Measurements from ENCODE around the gene PCNX1.

The PCNX1 gene

DNA sequence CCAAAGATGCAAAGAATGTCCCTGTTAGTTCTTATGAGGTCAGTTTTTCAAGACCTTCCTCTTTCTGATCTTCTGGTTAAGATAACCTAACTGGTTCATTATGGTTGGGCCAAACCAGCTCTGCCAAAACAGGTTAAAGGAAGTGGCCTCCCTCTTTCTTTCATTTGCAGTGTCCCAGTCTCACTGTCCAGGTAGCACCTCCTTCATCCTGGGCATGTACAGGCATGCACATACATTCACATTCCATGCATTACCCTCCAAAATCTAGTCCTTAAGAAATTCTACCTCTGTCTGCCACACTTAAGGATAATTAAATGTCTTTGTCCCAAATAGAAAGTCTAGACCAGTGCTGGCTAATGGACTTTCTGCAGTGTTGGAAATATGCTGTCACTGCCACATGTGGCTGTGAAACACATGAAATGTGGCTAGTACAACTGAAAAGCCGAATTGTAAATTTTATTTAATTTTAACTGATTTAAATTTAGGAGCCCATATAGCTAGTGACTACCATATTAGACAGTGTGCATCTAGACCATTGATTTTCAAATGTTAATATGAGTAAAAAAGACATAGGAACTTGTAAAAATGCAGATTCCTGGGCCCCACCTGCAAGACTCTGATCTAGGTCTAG lies 169.3 kb downstream of the PCNX1 start:
- DNase-seq (ENCODE audit: low read depth), result no peak

GRCh38 chr14:71078500-71078899 lies 171.2 kb downstream of the PCNX1 start:
- DNase-seq (ENCODE audit: low read depth), result no peak

GRCh38 chr14:71086567-71086966 lies 179.3 kb downstream of the PCNX1 start:
- DNase-seq (ENCODE audit: low read depth), result peak; percentile 11

- DNase-seq (ENCODE audit: low read depth), result peak; percentile 80
These were observed 182.7 kb downstream of the PCNX1 start for GRCh38 chr14:71089971-71090370.

- DNase-seq (ENCODE audit: low read depth), result peak; percentile 56
These were observed 187.5 kb downstream of the PCNX1 start for GRCh38 chr14:71094722-71095121.

DNA sequence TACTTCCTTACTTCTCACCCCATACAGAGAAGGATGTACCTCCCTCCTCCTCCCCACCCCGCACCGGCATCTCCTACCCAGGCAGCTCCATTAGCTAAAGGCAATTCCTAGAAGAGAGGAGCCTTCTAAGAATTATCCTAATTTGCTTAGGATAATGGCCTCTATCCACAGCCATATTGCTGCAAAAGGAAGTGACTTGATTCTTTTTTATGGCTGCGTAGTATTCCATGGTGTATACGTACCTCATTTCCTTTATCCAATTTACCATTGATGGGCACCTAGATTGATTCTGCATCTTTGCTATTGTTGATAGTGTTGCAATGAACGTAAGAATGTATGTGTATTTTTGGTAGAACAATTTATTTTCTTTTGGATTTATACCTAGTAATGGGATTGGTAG lies 189.7 kb downstream of the PCNX1 start:
- no peak for DNase-seq (ENCODE audit: low read depth)

DNA sequence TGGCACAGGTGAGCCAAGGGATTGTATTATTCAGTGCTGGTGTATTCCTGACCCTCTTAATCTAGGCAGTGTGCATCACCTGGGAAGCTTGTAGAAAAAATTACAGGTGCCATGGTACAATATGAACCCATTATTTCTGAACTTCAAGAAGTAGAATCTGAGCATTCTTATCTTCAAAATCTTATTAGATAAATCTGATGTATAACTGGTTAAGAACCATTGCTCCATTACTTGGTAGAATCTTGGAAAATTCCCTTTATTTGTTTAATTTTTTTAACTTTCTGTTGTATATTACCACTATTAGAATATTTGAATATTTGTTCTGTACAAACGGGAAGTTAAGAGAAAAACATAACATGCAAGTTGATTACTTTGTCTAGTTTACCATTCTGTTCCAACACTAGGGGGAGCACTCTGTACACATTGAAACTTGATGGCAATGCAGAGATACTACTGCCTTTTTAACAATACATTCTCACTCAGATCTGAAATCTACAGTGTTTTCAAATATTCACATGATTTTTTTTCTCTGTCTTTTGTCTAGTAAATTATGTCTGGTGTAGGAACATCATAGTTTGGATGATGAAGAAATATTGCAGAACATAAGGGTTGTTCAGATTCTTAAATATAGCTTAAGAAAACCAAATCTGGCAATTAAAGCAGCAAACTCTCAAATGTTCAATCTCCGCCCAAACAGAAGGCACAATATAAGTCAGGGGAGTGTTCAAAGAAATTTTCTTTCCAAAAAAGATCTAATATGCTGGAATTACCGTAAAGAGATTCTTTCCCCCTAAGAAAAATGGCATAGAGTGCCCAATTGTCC lies 196.6 kb downstream of the PCNX1 start:
- peak; percentile 79 for DNase-seq (ENCODE audit: low read depth)

DNA sequence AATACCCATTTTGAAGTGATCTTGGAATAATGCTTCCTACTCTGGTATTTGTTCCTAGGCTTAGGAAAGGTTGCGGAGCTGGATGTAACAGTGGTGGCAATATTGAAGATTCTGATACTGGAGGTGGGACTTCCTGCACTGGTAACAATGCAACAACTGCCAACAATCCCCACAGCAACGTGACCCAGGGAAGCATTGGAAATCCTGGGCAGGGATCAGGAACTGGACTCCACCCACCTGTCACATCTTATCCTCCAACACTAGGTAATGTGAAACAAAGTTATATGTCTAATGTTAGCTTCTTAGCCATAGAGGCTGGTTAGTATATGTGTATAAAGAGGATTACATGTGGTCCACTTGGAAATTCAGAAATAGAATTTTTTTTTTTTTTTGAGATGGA lies 197.9 kb downstream of the PCNX1 start:
- no peak for DNase-seq (ENCODE audit: low read depth)

GRCh38 chr14:71107921-71108320 lies 200.7 kb downstream of the PCNX1 start:
- peak; percentile 34 for DNase-seq (ENCODE audit: low read depth)

DNA sequence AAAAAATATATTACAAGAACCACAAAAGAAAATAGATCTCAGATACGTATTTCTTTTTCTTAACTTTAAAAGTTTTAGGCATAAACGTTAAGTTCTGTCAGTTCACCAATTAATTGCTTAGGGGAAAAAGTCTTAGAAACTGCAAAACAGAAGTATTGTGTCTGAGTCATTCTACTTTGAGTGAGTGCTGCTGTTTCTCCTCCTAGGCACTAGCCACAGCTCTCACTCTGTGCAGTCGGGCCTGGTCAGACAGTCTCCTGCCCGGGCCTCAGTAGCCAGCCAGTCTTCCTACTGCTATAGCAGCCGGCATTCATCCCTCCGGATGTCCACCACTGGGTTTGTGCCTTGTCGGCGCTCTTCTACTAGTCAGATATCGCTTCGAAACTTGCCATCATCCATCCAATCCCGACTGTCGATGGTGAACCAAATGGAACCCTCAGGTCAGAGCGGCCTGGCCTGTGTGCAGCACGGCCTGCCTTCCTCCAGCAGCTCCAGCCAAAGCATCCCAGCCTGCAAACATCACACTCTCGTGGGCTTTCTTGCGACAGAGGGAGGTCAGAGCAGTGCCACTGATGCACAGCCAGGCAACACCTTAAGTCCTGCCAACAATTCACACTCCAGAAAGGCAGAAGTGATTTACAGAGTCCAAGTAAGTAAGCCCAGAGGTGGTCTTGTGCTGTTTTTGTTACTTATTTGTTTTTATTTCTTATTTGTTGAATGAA lies 201.3 kb downstream of the PCNX1 start:
- DNase-seq (ENCODE audit: low read depth), result no peak

GRCh38 chr14:71113376-71113775 lies 206.1 kb downstream of the PCNX1 start:
- peak; percentile 83 for DNase-seq (ENCODE audit: low read depth)

GRCh38 chr14:71114565-71114964 lies 207.3 kb downstream of the PCNX1 start:
- DNase-seq (ENCODE audit: low read depth), result no peak

- no peak for DNase-seq (ENCODE audit: low read depth)
These were observed 208.0 kb downstream of the PCNX1 start for GRCh38 chr14:71115306-71115705.

- no peak for DNase-seq (ENCODE audit: low read depth)
These were observed 208.7 kb downstream of the PCNX1 start for GRCh38 chr14:71115821-71116567.

GRCh38 chr14:71116568-71117122 lies 209.4 kb downstream of the PCNX1 start:
- no peak for DNase-seq (ENCODE audit: low read depth)

- DNase-seq (ENCODE audit: low read depth), result peak; percentile 97
These were observed 210.8 kb downstream of the PCNX1 start for GRCh38 chr14:71117839-71118743.

DNA sequence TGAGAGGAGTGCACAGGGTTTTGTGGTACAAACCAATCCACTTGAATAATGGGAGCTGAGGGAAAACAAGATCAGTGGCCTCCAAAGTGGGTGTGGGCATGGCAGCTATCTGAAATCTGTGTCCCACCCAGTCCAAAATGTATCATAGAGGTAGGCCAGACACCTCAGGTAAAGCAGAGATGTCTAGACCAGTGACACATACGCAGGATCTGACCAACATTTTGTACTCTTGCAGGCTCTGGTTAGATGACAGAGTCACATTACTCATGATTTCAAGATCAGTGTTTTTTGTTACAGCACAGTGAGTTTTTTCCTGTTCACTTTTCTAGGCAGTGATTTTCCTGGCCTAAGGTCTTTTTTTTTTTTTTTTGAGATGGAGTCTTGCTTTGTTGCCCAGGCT lies 211.8 kb downstream of the PCNX1 start:
- DNase-seq (ENCODE audit: low read depth), result peak; percentile 55

DNA sequence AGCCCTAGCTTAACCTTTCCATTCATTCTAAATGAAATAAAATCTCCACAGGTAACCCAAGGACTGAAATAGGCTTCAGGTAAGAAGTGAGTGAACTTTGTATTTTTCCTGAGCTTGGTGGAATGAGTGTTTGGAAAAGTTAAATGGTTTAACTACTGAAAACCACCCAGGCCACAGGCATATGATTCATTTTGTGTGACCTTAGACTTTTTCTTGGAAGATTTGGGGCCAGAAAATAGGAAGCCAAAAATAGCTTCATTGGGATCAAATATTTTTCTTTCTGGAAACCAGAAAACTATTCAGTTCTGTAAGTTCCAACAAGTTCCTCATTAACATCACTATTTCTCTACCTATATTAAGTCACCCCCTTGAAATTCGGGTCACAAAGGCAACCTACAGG lies 212.6 kb downstream of the PCNX1 start:
- DNase-seq (ENCODE audit: low read depth), result no peak

DNA sequence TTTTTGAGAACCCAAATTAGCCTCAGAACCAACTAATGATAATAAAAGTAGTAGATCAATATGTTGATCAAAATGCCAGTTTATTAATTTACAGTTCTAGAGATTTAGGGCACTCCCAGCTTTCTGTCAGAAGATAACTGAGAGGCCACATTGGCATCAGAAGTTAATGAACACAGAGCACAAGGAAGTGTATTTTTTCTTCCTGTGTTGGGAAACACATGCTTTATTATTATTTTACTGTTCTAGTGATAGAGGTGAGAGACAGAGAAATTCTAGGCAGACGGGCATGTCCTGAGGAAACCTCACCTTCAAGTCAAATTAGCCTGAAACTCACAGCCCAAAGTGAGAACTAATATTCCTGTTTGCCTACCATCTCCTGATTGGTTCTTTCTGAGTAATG lies 213.7 kb downstream of the PCNX1 start:
- no peak for DNase-seq (ENCODE audit: low read depth)

DNA sequence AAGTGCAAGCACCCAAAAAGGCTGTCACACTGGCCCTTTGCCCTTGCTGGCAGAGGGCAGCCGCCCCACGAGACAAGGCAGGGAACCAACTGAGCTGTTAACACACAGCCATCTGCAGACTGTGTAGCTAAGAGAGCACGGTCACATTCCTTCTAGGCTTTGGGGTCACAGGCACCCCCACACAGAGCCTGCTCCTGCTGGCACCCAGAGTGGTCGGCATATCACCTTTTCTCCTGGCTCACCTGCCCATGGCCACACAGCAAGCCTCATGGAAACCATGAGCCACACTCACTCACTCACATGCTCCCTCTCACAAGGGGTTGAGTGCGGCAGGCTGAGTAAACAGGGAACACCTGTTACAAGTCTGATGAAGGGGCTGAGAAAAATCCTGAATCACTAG lies 214.5 kb downstream of the PCNX1 start:
- no peak for DNase-seq (ENCODE audit: low read depth)

All from iris pigment epithelial cell (primary cell).